ENCODE results near the gene PGBD1. TPM values are rescaled to one million over a fixed set of nuclear protein-coding genes. Genes with fewer than 3 reads are reported as not detected.
"Not testable (repeated sequence)": the region's sequence is repeated elsewhere in the genome, so short reads cannot be mapped to it uniquely, and the experiment has no call there.

PGBD1 gene
- total RNA-seq, 1 donor from 2014 or later, result 1.8 TPM

- no peak for DNase-seq (ENCODE audit: low spot score)
Observed at GRCh38 chr6:28267695-28268059, 13.7 kb upstream of the PGBD1 start.

DNA sequence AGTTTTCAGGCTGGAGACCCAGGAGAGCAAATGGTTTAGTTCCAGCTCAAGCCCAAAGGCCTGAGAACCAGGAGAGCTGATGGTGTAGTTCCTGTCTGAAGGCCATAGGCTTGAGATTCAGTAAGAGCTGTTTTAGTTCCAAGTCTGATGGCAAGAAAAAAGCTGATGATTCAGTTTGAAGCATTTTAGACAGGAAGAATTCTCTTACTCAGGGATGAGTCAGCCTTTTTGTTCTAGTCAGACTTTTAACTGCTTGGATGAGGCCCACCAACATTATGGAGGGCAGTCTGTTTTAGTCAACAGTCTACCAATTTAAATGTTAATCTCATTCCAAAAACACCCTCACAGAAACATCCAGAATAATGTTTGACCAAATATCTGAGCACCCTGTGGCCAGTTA is 11.9 kb upstream of the PGBD1 start:
- no peak for DNase-seq (ENCODE audit: low spot score)

GRCh38 chr6:28274888-28275287 is 6.5 kb upstream of the PGBD1 start:
- DNase-seq (ENCODE audit: low spot score), result no peak

- DNase-seq (ENCODE audit: low spot score), result no peak
Observed at GRCh38 chr6:28277746-28278145, 3.6 kb upstream of the PGBD1 start.

- no peak for DNase-seq (ENCODE audit: low spot score)
Observed at GRCh38 chr6:28280595-28281287, 631 bp upstream of the PGBD1 start.

DNA sequence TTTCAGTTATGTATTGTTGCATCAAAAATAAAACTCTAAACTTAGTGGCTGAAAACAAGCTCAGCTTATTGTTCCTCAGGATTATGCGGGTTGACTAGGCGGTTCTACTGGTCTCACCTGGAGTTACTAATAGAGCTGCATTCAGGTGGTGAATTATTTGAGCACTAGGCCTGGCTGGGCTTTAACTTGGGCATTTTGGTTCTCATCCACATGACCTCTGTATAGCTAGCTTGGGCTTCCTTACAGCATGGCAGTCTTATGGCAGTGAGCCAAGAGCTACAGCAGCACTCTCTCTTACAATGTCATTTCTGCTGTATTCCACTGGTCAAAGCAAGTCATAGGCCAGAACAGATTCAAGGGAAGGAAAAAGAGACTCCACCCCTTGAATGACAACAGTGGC is 1.6 kb downstream of the PGBD1 start:
- DNase-seq (ENCODE audit: low spot score), result no peak

- DNase-seq (ENCODE audit: low spot score), result no peak
Observed at GRCh38 chr6:28291573-28291972, 10.2 kb downstream of the PGBD1 start.

GRCh38 chr6:28295326-28295725 is 14.0 kb downstream of the PGBD1 start:
- DNase-seq (ENCODE audit: low spot score), result no peak

DNA sequence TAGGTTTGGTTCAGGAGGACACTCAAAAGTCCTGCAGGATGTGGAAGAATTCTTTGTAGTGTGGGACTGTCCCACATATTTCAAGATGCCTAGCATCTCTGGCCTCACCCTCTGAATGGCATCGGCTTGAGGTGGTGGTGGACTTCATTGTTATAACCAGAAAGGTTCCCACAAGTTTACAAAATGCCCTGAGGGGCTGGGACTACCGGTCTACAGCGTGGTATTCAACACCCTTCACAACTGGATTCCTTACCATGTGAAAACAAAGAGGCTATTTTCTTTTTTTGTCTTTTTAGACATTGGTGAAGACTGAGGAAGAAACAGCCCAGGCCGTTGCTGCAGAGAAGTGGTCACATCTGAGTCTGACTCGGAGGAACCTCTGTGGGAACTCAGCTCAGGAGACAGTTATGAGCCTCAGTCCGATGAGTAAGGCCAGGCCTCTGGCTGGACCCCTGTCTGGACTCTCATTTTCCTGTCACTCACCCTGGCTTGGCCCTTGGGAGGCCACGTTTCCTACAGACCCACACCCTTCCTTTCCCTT is 15.2 kb downstream of the PGBD1 start:
- no peak for DNase-seq (ENCODE audit: low spot score)

GRCh38 chr6:28303570-28303969 is 22.2 kb downstream of the PGBD1 start:
- DNase-seq (ENCODE audit: low spot score), result no peak

GRCh38 chr6:28306363-28306762 is 25.0 kb downstream of the PGBD1 start:
- DNase-seq (ENCODE audit: low spot score), result not testable (repeated sequence)

GRCh38 chr6:28311139-28311823 is 29.9 kb downstream of the PGBD1 start:
- DNase-seq (ENCODE audit: low spot score), result no peak

GRCh38 chr6:28312939-28313338 is 31.6 kb downstream of the PGBD1 start:
- no peak for DNase-seq (ENCODE audit: low spot score)

GRCh38 chr6:28315628-28316027 is 34.3 kb downstream of the PGBD1 start:
- no peak for DNase-seq (ENCODE audit: low spot score)

DNA sequence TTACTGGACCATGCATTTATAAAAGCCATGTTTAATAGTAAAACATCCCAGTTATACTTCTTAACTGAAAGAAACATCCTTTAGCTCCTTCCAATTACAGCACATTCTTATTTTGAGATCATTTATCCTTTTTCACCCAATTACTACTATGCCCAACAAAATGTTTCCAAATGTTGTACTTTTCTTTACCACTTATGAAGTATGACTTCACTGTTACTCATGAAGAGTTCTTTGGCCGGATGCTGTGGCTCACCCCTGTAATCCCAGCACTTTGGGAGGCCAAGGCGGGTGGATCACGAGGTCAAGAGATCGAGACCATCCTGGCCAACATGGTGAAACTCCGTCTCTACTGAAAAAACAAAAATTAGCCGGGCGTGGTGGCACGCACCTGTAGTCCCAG is 36.5 kb downstream of the PGBD1 start:
- not testable (repeated sequence) for DNase-seq (ENCODE audit: low spot score)

- DNase-seq (ENCODE audit: low spot score), result no peak
Observed at GRCh38 chr6:28322661-28323060, 41.3 kb downstream of the PGBD1 start.

DNA sequence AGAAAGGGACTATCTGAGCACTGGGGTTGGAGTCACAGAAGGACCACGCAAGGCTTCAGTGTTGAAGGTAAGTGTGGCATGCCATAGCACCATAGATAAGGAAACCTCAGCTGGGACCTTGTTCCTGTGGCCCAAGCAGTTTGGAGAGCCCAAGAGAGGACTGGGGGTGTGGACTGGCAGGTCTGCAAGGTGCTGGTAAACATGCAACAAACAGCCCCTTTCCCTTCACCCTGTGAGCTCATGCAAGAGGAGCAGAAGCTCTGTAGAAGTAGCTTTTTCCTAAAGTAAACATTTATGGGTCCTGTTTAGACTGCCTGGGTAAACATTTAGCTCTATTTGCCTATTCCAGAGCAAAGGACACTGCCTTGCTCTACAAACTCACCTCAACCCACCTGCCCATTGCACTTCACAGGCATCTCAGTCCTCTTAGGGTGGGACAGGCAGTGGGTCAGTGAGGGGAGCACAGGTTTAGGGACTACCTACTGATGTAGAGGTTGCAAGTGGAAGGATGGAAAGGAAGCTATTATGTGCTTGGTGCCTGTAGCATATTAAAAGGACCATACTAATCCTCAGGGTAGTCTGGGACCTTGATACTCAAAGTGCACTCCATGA is 42.5 kb downstream of the PGBD1 start:
- no peak for DNase-seq (ENCODE audit: low spot score)

GRCh38 chr6:28326371-28326948 is 45.1 kb downstream of the PGBD1 start:
- DNase-seq (ENCODE audit: low spot score), result no peak

DNA sequence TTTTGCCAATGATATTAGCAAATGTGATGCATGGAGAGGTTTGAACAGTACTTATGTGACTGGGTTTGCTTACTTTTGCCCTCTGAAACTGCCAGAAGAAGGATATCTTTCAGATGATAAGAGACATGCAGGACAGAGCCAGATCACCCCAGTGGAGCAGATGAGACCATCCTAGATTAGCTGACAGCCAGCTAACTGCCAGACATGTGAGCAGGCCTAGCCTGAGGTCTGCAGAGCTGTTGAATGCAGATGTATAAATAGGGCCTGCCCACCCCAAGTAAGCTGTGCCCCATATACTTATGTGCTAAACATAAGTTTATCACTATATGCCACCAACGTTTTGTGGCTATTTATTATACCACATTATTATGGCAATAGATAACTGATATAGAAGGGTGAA is 48.7 kb downstream of the PGBD1 start:
- no peak for DNase-seq (ENCODE audit: low spot score)

- DNase-seq (ENCODE audit: low spot score), result no peak
Observed at GRCh38 chr6:28333047-28333446, 51.7 kb downstream of the PGBD1 start.

- DNase-seq (ENCODE audit: low spot score), result no peak
Observed at GRCh38 chr6:28333599-28334018, 52.2 kb downstream of the PGBD1 start.

DNA sequence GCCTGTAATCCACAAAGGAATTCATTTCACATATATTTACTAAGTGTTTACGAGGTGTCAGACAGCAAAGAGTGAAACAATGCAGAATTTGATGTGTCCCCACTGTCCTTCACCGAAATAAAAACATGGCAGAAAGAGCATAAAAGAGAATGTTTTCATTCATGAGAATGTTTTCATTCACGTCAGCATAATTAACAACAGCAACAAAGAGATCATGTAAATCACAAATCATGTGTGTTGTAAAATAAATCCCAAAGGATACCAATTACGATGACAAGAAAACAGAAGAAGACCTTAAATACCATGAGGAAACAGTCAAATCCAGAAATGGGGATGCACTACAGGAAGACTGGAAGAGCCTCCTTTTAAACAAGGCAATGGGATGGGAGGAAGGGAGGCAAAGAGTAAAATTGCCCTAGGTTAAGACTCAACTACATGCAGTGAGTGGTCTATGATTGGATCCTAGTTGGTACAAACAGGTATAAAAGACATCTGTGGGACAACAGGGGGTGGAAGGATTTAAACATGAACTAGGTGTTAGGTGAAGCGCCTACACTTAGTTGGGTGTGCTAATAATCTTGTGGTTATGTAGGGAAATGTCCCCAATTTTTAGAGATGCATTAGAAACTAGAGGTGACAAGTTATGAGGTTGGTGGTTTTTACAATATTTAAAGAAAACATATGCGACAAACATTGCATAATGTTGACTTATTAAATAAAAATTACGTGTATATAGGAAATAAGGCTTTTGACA is 53.1 kb downstream of the PGBD1 start:
- no peak for DNase-seq (ENCODE audit: low spot score)

All from mucosa of gallbladder (tissue), 1 donor.